Cerebellar cortex (tissue), 1 donor: ENCODE measurements around the gene TMLHE.
"Not testable (repeated sequence)": the region's sequence is repeated elsewhere in the genome, so short reads cannot be mapped to it uniquely, and the experiment has no call there.

Source experiments
- DNase-seq: peaks from one replicate; pipeline ENCODE4 v3.0.0-alpha.2; 2015; ENCODE audit warnings: low spot score

The TMLHE gene

GRCh38 chrX:155495134-155495533 lies 117.6 kb downstream of the TMLHE start:
- not testable (repeated sequence) for DNase-seq

GRCh38 chrX:155491421-155491820 lies 121.3 kb downstream of the TMLHE start:
- not testable (repeated sequence) for DNase-seq

DNA sequence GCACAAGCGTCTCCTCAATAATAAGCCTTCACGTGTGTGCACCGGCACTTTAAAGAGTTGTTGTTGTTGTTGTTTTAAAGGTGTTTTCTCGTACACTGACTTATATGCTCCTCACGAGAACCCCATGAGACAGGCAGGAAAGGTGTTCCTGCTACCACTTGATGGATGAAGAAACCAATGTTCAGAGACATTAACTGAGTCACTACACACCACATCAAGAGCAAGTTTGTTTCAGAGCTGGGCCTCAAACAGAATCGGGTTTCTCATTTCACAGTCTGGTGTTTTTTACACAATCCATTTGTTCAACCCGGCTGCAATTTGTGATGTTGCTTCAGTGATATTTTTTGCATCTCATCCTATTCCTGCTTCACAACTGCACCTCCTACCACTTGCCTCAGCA lies 135.6 kb downstream of the TMLHE start:
- not testable (repeated sequence) for DNase-seq

DNA sequence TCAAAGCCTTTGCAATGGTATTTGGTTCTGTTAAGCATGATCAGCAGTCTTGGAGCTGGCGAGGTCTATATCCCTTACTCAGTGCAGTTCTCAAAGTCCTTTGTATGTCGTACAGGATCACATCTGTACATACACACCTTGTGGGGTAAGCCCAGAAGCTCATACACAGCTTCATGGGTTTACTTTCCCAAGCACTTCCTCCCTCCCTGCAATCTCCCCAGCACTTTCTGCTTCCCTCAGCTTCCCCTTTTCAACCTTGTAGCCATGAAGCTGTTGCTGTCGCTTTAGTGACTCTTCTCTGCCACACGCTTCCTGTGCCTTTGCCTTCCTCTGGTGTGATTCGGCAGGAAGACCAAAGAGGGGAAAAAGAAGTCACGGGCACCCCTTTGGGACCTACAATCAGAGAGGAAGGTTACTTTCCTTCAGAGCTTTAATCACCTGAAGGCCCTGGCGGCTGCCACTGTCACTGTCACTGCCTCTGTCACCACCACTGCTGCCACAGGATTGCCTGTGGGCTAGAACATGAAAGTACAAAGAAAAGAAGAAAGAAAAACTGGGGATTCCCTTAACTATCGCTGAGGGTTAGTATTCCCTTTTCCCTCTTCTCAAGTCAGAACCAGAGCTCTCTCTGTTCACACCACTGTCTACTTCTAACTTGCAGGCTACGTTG lies 146.3 kb downstream of the TMLHE start:
- DNase-seq, result not testable (repeated sequence)

DNA sequence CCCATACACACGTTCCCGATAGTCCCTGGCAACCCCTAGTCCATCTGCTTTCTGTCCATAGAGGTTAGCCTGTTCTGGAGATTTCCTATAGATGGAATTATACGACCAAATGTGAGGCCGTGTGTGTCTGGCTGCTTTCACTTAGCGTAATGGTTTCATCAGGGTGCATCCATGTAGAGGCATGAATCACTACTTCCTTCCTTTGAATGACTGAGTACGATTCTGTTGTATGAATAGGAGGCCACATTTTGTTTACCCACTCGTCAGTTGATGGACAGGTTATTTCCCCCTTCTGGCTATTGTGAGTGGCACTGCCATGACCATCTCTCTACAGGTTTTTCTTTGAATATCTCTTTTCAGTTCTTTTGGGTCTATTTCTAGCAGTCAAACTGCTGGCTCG lies 152.3 kb downstream of the TMLHE start:
- not testable (repeated sequence) for DNase-seq

DNA sequence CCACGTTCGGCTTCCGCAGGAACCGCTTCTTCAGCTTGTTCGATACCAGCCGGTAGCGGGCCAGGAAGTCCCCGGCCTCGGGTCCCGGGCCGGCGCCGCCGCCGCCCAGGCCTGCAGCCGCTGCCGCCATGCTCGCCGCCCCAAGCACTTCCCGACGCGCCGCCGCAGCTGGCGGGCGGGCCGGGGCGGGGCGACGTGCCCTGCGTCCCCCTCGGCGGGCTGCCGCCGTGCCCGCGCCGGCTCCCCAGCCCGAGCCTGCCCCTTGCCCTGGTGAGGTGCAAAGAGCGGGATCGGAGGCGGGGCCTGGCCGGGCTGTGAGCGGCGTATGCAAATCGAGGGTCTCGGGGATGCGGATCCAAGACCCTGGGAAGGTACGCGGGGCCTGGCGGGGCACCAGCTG lies 154.3 kb downstream of the TMLHE start, which contains the start of gene F8A3:
F8A3 (minus strand) TSS at position 150 of the 400 bp plus-strand sequence; CDS start at position 130, 20 bp downstream.
- not testable (repeated sequence) for DNase-seq

- not testable (repeated sequence) for DNase-seq
These were observed 154.8 kb downstream of the TMLHE start for GRCh38 chrX:155457761-155458447.

DNA sequence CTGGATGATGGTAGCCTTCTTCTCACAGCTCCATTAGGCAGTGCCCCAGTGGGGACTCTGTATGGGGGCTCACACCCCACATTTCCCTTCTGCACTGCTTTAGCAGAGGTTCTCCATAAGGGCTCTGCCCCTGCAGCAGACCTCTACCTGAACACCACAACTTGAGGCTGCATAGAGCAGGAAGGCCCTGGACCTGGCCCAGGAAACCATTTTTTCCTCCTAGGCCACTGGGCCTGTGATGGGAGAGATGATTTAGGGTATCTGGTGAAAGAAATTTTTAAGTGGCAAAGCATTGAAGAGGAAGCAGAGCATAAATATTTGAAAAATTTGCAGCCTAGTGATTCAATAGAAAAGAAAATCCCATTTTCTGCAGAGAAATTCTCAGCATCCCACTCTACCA lies 171.7 kb downstream of the TMLHE start:
- DNase-seq, result no peak
